ENCODE results near the gene SNED1. TPM values are rescaled to one million over a fixed set of nuclear protein-coding genes. Genes with fewer than 3 reads are reported as not detected.

Gene SNED1
- total and polyA plus RNA-seq, 9 of the 15 experiments (the other 6 are each of a cell fraction or from before 2014, with no cell fraction given), result 0.03 to 0.07 (median 0.05) TPM; not detected in 5

GRCh38 chr2:241018051-241018891 lies 19.9 kb downstream of the SNED1 start:
- no peaks in the 10 kb centered on the region for H3K79me2 ChIP-seq (ENCODE audit: control insufficient read depth, insufficient read depth, low read length)
- intact Hi-C loops (cut with micrococcal nuclease), result no loop called here
- no peak overlapping the region for H2AFZ ChIP-seq (ENCODE audit: low read depth, low read length)
- no peaks in the 10 kb centered on the region; a peak in 1 of 5 replicates for H3K4me1 ChIP-seq (replicated peaks in 1 of 2; ENCODE audit: control insufficient read depth in 2 of 2, insufficient read depth in 2 of 2, low read length in 2 of 2)
- peaks cover 0 to 34% of the 10 kb centered on the region in 2 experiments; a peak in 3 of 5 replicates for H3K27me3 ChIP-seq (ENCODE audit: control insufficient read depth in 2 of 2, insufficient read depth in 2 of 2, low read length in 2 of 2)
- no TSS peak for BruUV-seq (replicated peaks)
- no peaks in the 10 kb centered on the region for H3K9me1 ChIP-seq (ENCODE audit: control insufficient read depth, insufficient read depth, low read length)
- H3K36me3 ChIP-seq (ENCODE audit: control insufficient read depth, insufficient read depth, low read length), result no peaks in the 10 kb centered on the region
- no peaks in the 10 kb centered on the region for H4K20me1 ChIP-seq (replicated peaks; ENCODE audit: control insufficient read depth, insufficient read depth, low read length)
- FAIRE-seq, result no peak
- DNase-seq (ENCODE audit: extremely low read depth in 1 of 4, low spot score in 3 of 4), result no peak
- no peak for ATAC-seq
- in situ Hi-C loops (cut with MboI), result no loop called here
- H3K9me3 ChIP-seq (replicated peaks; ENCODE audit: control insufficient read depth, insufficient read depth, low read depth, low read length), result no peaks in the 10 kb centered on the region
- ChIA-PET CTCF (ENCODE audit: low intra/inter-chr PET ratio) (no interaction called here), POLR2A (interaction anchor here (0.6 kb wide), 1 partner anchor 60 kb away, joined by 3 read pairs; no protein-coding TSS in a partner anchor)
- H3K27ac ChIP-seq (ENCODE audit: extremely low read depth, low read depth, low read length), result no peak overlapping the region
- TF ChIP-seq CREM (IDR thresholded peaks at IDR 0.05; ENCODE audit: low read depth) (no peak), HCFC1 (IDR thresholded peaks at IDR 0.05; ENCODE audit: low read depth, low read length) (no peak), ZNF76 (CRISPR knock-in tag; IDR thresholded peaks at IDR 0.05; ENCODE audit: borderline replicate concordance) (no peak), ZBTB1 (CRISPR knock-in tag; IDR thresholded peaks at IDR 0.05; ENCODE audit: borderline replicate concordance, low read depth) (no peak), RBM17 (IDR thresholded peaks at IDR 0.05; ENCODE audit: borderline replicate concordance, low read depth, low read length) (no peak), MEIS2 (IDR thresholded peaks at IDR 0.05; ENCODE audit: partially characterized antibody) (no peak)
- WGBS (ENCODE audit: insufficient coverage, low coverage, missing lambda C conversion rate), result 3% methylated on average over 16 of the region's 26 CpGs
- H3K4me3 ChIP-seq, result no peak overlapping the region
- no peak overlapping the region for H3K9ac ChIP-seq (ENCODE audit: insufficient read depth in 1 of 2, low read depth in 2 of 2, low read length in 2 of 2)
- no peak overlapping the region for H3K4me2 ChIP-seq (ENCODE audit: insufficient read depth, low read length)
